Type B pancreatic cell (in vitro differentiated cells): ENCODE data around the gene CCN2. TPM values are rescaled to one million over a fixed set of nuclear protein-coding genes. Genes with fewer than 3 reads are reported as not detected.

Experiments used
- DNase-seq: peaks from one replicate; pipeline ENCODE4 v3.0.0; 2021; ENCODE audit warnings: mixed read lengths; ENCODE audit not compliant: unreplicated experiment; ENCODE audit errors: extremely low spot score
- H3K27ac Mint-ChIP-seq: 2 replicates; pipeline ENCODE4 v1.8.0; 2021; ENCODE audit warnings: mild to moderate bottlenecking, mixed read lengths
- H3K27me3 Mint-ChIP-seq: 2 replicates; pipeline ENCODE4 v1.8.0; 2021; ENCODE audit warnings: mixed read lengths
- H3K36me3 Mint-ChIP-seq: 2 replicates; pipeline ENCODE4 v1.8.0; 2021; ENCODE audit warnings: mixed read lengths
- H3K4me1 Mint-ChIP-seq: one replicate; pipeline ENCODE4 v1.8.0; 2021; ENCODE audit warnings: mixed read lengths; ENCODE audit not compliant: unreplicated experiment
- H3K4me3 Mint-ChIP-seq: 2 replicates; pipeline ENCODE4 v1.8.0; 2021; ENCODE audit warnings: mild to moderate bottlenecking, mixed read lengths
- H3K9me3 Mint-ChIP-seq: 2 replicates; pipeline ENCODE4 v1.8.0; 2021; ENCODE audit warnings: mixed read lengths
- total RNA-seq: library from RNA; stranded (reverse); gene quantifications from 2 replicates; pipeline ENCODE4 v1.2.1, GENCODE V29; 2021; ENCODE audit warnings: low replicate concordance
- TF ChIP-seq, protein P1 (sequence below): fragments of 200-600 bp; sonication (generic); conservative IDR thresholded peaks from 2 replicates; pipeline ENCODE4 v1.5.0; 2021; ENCODE audit warnings: antibody characterized with exemption, mild to moderate bottlenecking

Gene CCN2
- total RNA-seq, 1 donor from 2014 or later = 33.8 TPM

DNA sequence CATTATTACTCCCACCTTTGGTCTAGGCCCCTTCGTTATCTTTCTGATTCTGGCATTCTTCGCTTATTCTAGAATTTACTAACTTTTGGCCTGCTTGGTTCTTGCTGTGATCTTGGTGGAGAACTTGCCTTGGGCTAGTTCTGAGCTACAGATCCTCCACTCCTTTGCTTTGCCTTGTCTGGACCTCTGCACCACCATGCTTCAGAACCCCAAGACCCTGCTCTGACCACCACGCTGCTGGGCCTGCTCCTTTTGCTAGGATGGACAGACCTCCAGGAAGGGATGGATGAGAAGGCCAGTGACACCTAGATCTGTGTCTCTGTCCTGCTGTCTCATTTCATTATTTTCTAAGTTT is 30.4 kb upstream of the CCN2 start:
- H3K36me3 Mint-ChIP-seq = no peaks in the 10 kb centered on the region
- no peak for DNase-seq
- no peak overlapping the region for H3K27ac Mint-ChIP-seq
- H3K27me3 Mint-ChIP-seq = no peaks in the 10 kb centered on the region
- H3K4me3 Mint-ChIP-seq = no peak overlapping the region
- peaks cover 14% of the 10 kb centered on the region for H3K4me1 Mint-ChIP-seq
- H3K9me3 Mint-ChIP-seq = no peaks in the 10 kb centered on the region
- TF ChIP-seq, protein P1, sequence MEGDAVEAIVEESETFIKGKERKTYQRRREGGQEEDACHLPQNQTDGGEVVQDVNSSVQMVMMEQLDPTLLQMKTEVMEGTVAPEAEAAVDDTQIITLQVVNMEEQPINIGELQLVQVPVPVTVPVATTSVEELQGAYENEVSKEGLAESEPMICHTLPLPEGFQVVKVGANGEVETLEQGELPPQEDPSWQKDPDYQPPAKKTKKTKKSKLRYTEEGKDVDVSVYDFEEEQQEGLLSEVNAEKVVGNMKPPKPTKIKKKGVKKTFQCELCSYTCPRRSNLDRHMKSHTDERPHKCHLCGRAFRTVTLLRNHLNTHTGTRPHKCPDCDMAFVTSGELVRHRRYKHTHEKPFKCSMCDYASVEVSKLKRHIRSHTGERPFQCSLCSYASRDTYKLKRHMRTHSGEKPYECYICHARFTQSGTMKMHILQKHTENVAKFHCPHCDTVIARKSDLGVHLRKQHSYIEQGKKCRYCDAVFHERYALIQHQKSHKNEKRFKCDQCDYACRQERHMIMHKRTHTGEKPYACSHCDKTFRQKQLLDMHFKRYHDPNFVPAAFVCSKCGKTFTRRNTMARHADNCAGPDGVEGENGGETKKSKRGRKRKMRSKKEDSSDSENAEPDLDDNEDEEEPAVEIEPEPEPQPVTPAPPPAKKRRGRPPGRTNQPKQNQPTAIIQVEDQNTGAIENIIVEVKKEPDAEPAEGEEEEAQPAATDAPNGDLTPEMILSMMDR = no peak

DNA sequence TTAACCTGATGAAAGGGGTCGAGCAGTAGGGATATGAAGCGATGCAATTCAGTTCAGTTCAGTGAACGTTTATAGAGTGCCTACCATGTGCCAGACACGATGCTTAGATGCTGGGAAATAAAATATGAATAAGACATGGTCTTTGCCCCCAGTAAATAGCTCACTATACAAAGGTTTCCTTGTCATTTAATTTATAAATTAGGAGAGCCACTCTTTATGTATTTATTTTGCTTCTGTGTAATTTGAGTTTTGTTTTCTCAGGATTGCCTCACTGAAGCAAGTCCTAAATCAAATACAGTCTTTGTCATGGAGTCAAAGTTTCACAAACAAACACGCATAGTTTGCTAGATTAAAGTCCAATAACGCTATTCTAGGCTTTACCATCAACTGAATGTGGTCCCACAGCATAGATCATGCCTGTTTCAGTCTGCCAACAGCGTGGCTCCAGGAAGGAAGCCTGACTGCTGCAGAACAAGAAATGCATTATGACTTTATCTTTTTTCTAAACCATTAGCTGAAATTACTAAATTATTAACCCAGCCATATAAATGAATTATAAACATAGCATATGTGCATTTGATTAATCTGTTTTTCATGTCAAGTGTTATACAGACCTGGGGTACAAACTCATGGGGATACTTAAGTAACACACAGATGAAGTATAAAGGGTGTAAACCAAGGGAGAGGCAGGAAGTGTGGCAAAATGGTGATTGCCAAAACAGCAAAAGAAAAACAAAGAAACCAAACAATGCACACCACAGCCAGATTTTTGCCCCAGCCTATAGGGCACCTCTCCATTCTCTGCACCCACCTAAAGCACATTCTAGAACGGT is 29.8 kb upstream of the CCN2 start:
- Mint-ChIP-seq H3K27me3 (no peaks in the 10 kb centered on the region), H3K4me3 (no peak overlapping the region), H3K36me3 (no peaks in the 10 kb centered on the region), H3K27ac (no peak overlapping the region), H3K4me1 (peaks cover 16% of the 10 kb centered on the region), H3K9me3 (no peaks in the 10 kb centered on the region)
- TF ChIP-seq, protein P1 = no peak
- no peak for DNase-seq

DNA sequence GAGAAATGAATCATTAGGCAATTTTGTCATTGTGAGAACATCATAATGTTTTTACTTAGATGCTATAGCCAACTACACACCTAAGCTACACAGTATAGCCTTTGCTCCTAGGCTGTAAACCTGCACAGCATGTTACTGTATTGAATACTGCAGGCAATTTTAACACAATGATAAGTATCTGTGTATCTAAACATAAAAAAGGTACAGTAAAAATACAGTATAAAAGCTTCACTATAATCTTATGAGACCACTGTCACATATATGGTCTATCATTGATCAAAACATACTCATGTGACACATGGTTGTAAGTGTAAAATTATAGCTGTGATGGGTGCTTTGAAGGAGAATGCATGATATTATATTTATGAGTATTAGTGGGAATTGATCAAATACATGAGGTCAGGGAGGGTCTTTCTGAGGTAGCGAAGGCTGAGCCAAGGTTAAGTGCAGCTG is 29.2 kb upstream of the CCN2 start:
- TF ChIP-seq, protein P1 = no peak
- H3K36me3 Mint-ChIP-seq = no peaks in the 10 kb centered on the region
- H3K9me3 Mint-ChIP-seq = no peaks in the 10 kb centered on the region
- H3K4me3 Mint-ChIP-seq = no peak overlapping the region
- H3K27me3 Mint-ChIP-seq = no peaks in the 10 kb centered on the region
- peaks cover 16% of the 10 kb centered on the region for H3K4me1 Mint-ChIP-seq
- no peak for DNase-seq
- H3K27ac Mint-ChIP-seq = no peak overlapping the region

DNA sequence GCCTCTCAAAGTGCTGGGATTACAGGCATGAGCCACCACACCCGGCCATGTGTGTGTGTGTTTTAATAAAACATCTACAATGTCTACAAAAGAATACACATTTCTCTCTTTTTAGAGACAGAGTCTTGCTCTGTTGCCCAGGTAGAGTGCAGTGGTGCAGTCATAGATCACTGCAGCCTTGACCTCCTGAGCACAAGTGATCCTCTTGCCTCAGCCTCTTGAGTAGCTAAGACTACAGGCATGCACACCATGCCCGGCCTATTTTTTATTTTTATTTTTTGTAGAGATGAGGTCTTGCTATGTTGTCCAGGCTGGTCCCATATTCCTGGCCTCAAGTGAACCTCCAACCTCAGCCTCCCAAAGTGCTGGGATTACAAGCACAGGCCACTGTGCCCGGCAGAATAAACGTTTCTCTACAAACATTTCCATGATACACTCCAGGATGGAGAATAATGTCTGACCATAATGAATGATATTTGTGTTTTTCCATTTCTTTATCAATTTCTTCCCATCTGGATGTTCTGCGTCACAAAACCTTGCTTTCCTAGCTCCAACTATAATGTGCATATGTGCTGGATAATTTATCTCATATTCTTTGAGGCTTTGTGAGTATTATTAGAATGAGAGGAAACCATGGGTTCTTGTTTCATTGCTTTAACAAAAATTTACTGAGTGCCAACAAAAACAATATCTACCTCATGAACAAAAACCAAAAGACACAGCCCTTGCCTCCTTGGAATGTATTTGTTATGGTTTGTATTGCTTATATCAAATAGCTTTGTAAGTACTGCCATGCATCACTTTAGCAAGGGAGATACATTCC is 28.6 kb upstream of the CCN2 start:
- TF ChIP-seq, protein P1 = no peak
- Mint-ChIP-seq H3K9me3 (no peaks in the 10 kb centered on the region), H3K4me3 (no peak overlapping the region), H3K36me3 (no peaks in the 10 kb centered on the region), H3K27me3 (no peaks in the 10 kb centered on the region), H3K27ac (no peak overlapping the region), H3K4me1 (peaks cover 16% of the 10 kb centered on the region)
- DNase-seq = no peak

DNA sequence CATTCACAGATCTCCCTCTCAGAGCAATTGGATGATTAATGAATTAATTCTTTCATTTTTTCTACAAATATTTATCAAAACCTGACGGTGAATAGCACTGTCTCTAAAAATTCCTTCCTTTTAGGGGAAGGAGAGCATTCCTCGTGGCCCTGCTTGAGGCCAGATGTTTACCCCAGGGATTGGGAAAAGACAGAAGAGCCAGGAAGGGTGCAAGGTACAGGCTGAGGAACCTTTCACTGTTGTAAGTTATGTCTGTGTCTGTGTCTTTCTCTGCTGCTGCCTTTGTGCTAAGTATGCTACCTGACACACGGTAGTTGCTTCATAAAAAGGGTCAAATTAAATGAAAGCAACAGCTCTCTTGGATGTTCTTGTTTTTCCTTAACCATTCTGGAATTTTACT is 27.4 kb upstream of the CCN2 start:
- no peaks in the 10 kb centered on the region for H3K36me3 Mint-ChIP-seq
- TF ChIP-seq, protein P1 = no peak
- peaks cover under 1% of the 10 kb centered on the region for H3K27me3 Mint-ChIP-seq
- peaks cover under 1% of the 10 kb centered on the region for H3K9me3 Mint-ChIP-seq
- DNase-seq = no peak
- peaks cover 16% of the 10 kb centered on the region for H3K4me1 Mint-ChIP-seq
- H3K4me3 Mint-ChIP-seq = no peak overlapping the region
- H3K27ac Mint-ChIP-seq = no peak overlapping the region
